ENCODE measurements around the gene MSANTD7. TPM values are rescaled to one million over a fixed set of nuclear protein-coding genes. Genes with fewer than 3 reads are reported as not detected.

Gene MSANTD7, protein sequence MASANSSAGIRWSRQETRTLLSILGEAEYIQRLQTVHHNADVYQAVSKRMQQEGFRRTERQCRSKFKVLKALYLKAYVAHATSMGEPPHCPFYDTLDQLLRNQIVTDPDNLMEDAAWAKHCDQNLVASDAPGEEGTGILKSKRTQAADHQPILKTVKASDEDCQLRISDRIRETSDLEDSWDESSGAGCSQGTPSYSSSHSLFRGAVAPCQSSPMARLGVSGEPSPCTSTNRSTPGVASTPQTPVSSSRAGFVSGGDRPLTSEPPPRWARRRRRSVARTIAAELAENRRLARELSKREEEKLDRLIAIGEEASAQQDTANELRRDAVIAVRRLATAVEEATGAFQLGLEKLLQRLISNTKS
- 13.7 TPM for total RNA-seq (ENCODE audit: unreplicated experiment)
- long read RNA-seq, full-length matches to known transcripts = 4 of 4 reads
- long read RNA-seq, partial matches to known transcripts = 0 of 4 reads
- long read RNA-seq, other reads (novel, unspliced or antisense) = 0 of 4 reads

DNA sequence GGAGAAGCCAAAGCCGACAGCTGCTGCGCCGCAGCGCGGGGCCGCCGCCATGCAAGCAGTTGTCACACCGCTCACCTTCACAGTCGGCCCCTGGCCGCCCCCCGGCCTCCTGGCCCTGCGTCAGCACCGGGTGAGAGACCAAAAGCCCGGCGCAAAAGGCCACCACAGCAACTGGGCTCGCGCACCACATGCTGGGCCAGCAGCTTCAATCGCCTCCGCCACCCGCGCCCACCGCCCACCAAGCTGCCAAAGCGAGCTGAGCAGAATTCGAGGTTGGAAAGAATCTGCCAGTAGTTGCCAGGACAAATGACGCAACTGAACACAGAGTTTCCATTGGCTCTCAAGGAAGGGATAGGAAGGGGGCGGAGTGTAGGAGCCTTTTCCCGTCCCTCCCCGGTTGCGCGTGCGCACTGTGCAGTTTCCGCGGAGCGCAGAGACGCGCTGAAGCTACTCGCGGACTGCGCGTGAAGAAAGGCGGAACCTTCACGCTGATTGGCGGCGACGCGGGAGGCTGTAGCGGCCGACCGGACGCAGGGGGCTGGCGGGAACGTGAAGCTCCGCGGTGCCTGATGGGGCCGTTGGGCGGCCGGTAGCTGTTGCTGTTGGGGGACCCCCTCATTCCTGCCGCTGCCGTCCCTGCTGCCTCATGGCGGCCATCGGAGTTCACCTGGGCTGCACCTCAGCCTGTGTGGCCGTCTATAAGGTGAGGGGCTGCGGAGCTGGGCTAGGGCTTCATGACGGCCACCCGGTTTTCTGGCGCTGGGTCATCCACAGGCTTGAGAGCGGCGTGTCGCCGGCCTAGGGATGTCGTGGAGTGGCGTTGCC lies at the start of gene MSANTD7, which contains the start of the genes CDNF and HSPA14:
Gene MSANTD7 (plus strand): TSS at position 550 of the 825 bp plus-strand sequence. CDS start 3,979 bp downstream, outside the sequence.
Gene CDNF (minus strand): TSS at position 281 of the 825 bp plus-strand sequence. CDS start 91 bp downstream, at position 190.
Gene HSPA14 (plus strand): TSS at position 550 of the 825 bp plus-strand sequence. CDS start 97 bp downstream, at position 647.
- Mint-ChIP-seq H3K9me3 (ENCODE audit: unreplicated experiment) (peaks cover 9% of the 10 kb centered on the region), H3K36me3 (ENCODE audit: unreplicated experiment) (no peaks in the 10 kb centered on the region), H3K27me3 (ENCODE audit: unreplicated experiment) (peaks cover 9% of the 10 kb centered on the region), H3K4me1 (ENCODE audit: low read depth, unreplicated experiment) (peaks cover 2% of the 10 kb centered on the region), H3K27ac (ENCODE audit: unreplicated experiment) (peak within 1 kb of the TSS; percentile 97), H3K4me3 (ENCODE audit: unreplicated experiment) (peak within 1 kb of the TSS; percentile 91)
- TF ChIP-seq, protein P1, sequence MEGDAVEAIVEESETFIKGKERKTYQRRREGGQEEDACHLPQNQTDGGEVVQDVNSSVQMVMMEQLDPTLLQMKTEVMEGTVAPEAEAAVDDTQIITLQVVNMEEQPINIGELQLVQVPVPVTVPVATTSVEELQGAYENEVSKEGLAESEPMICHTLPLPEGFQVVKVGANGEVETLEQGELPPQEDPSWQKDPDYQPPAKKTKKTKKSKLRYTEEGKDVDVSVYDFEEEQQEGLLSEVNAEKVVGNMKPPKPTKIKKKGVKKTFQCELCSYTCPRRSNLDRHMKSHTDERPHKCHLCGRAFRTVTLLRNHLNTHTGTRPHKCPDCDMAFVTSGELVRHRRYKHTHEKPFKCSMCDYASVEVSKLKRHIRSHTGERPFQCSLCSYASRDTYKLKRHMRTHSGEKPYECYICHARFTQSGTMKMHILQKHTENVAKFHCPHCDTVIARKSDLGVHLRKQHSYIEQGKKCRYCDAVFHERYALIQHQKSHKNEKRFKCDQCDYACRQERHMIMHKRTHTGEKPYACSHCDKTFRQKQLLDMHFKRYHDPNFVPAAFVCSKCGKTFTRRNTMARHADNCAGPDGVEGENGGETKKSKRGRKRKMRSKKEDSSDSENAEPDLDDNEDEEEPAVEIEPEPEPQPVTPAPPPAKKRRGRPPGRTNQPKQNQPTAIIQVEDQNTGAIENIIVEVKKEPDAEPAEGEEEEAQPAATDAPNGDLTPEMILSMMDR (IDR thresholded peaks at IDR 0.05; ENCODE audit: partially characterized antibody, unreplicated experiment) = no peak
- DNase-seq = peak; percentile 100

DNA sequence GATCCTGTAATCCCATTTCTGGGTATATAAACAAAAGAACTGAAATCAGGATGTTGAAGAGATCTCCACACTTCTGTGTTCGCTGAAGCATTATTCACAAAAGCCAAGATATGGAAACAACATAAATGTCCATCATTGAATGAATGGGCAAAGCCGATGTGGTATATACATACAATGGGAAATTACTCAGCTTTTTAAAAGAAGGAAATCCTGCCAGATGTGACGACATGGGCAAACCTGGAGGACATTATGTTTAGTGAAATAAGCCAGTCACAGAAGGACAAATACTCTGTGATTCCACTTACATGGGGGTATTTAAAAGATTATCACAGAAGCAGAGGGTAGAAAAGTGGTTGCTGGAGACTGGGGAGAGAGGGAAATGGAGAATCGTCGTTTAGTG lies 39.5 kb upstream of the MSANTD7 start:
- H3K27me3 Mint-ChIP-seq (ENCODE audit: unreplicated experiment) = peaks cover 3% of the 10 kb centered on the region
- H3K27ac Mint-ChIP-seq (ENCODE audit: unreplicated experiment) = no peak overlapping the region
- no peak for DNase-seq
- no peaks in the 10 kb centered on the region for H3K9me3 Mint-ChIP-seq (ENCODE audit: unreplicated experiment)
- TF ChIP-seq, protein P1 (IDR thresholded peaks at IDR 0.05; ENCODE audit: partially characterized antibody, unreplicated experiment) = no peak
- no peaks in the 10 kb centered on the region for H3K36me3 Mint-ChIP-seq (ENCODE audit: unreplicated experiment)
- no peak overlapping the region for H3K4me3 Mint-ChIP-seq (ENCODE audit: unreplicated experiment)
- H3K4me1 Mint-ChIP-seq (ENCODE audit: low read depth, unreplicated experiment) = no peaks in the 10 kb centered on the region

DNA sequence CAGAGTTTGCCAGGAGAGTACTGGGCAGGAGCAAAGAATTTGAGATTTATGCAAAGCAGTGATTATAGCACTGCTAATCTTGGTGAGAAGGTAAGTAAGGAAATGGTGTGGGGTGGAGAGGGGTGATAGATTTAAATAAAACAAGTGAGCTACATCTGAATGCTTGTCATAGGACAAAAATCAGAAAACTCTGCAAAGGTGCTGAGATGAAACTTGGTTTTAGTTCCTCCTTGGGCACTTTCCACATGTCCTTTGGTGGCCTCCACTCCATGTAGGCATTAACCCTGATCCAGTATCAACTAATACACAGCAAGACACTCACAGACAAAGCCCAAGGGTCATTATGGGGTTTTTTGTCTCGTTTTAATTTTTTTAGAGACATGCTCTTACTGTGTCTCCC lies 37.7 kb upstream of the MSANTD7 start:
- Mint-ChIP-seq H3K27ac (ENCODE audit: unreplicated experiment) (no peak overlapping the region), H3K27me3 (ENCODE audit: unreplicated experiment) (peaks cover 3% of the 10 kb centered on the region), H3K36me3 (ENCODE audit: unreplicated experiment) (no peaks in the 10 kb centered on the region), H3K4me1 (ENCODE audit: low read depth, unreplicated experiment) (no peaks in the 10 kb centered on the region), H3K9me3 (ENCODE audit: unreplicated experiment) (no peaks in the 10 kb centered on the region), H3K4me3 (ENCODE audit: unreplicated experiment) (no peak overlapping the region)
- TF ChIP-seq, protein P1 (IDR thresholded peaks at IDR 0.05; ENCODE audit: partially characterized antibody, unreplicated experiment) = no peak
- no peak for DNase-seq

DNA sequence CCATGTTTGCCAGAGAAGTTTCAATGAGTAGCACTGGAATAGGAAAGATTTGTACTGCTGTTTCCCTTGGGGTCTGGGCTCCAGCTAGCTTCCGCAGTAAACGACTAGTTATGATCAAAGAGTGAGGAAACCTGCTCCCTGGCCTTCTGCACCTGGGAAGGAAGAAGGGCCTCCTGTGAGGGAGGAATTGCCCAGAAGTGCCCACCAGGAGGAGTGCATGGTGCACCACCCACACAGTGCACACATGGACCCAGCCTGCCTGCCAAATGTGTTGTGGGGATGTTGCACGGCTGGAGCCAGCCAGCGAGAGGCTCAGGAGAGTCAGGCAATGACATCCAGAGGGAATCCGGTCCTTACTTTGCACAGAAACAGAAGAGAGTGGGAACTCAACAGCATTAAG lies 36.4 kb upstream of the MSANTD7 start:
- Mint-ChIP-seq H3K27me3 (ENCODE audit: unreplicated experiment) (peaks cover 3% of the 10 kb centered on the region), H3K27ac (ENCODE audit: unreplicated experiment) (no peak overlapping the region), H3K4me1 (ENCODE audit: low read depth, unreplicated experiment) (no peaks in the 10 kb centered on the region), H3K4me3 (ENCODE audit: unreplicated experiment) (no peak overlapping the region), H3K9me3 (ENCODE audit: unreplicated experiment) (no peaks in the 10 kb centered on the region), H3K36me3 (ENCODE audit: unreplicated experiment) (no peaks in the 10 kb centered on the region)
- DNase-seq = peak; percentile 20
- TF ChIP-seq, protein P1 (IDR thresholded peaks at IDR 0.05; ENCODE audit: partially characterized antibody, unreplicated experiment) = no peak

Measured in glutamatergic neuron (in vitro differentiated cells).